H1 (cell line): ENCODE measurements around the gene LINC01488. TPM values are rescaled to one million over a fixed set of nuclear protein-coding genes. Genes with fewer than 3 reads are reported as not detected.

Source experiments
- CTCF ChIA-PET: fragments of 300-600 bp; sonication (Branson Sonifier 250); formaldehyde crosslinking; loops from one replicate; lab custom pipeline; 2021; ENCODE audit not compliant: partially characterized antibody; lab: Charles Lee
- POLR2A ChIA-PET: fragments of 300-600 bp; sonication (Branson Sonifier 250); formaldehyde crosslinking; loops from one replicate; lab custom pipeline; 2021; ENCODE audit warnings: inconsistent platforms; ENCODE audit not compliant: partially characterized antibody; lab: Charles Lee
- DNase-seq, 2 experiments: peaks; one replicate each; pipeline versions ENCODE4 v3.0.0 to v3.0.0-alpha.2; 2010 to 2022; ENCODE audit warnings: low spot score in 2 of 2, low read depth in 1 of 2, mixed read lengths in 1 of 2
- FAIRE-seq: peaks from 2 replicates; lab custom pipeline; 2011; peaks lifted over from hg19 to GRCh38; lab: Jason Lieb, UNC
- H2AFZ ChIP-seq: 2 replicates; pipeline ENCODE4 v1.8.1; 2012; ENCODE audit warnings: low read length, inconsistent platforms
- H2AK5ac ChIP-seq: 2 replicates; pipeline ENCODE4 v1.6.1; 2013; ENCODE audit warnings: low read depth, low read length
- H2BK120ac ChIP-seq: replicated peaks from 2 replicates; pipeline ENCODE3; 2013; ENCODE audit warnings: low read depth, low read length, inconsistent platforms
- H2BK12ac ChIP-seq: 2 replicates; pipeline ENCODE4 v1.6.1; 2013; ENCODE audit warnings: low read depth, low read length
- H2BK15ac ChIP-seq: 2 replicates; pipeline ENCODE4 v1.6.1; 2013; ENCODE audit warnings: low read length
- H2BK20ac ChIP-seq: 2 replicates; pipeline ENCODE4 v1.6.1; 2013; ENCODE audit warnings: low read length
- H2BK5ac ChIP-seq: 2 replicates; pipeline ENCODE4 v1.6.1; 2013; ENCODE audit warnings: low read depth, low read length
- H3K14ac ChIP-seq: 2 replicates; pipeline ENCODE4 v1.6.1; 2013; ENCODE audit warnings: inconsistent platforms; ENCODE audit not compliant: insufficient read length
- H3K18ac ChIP-seq: 2 replicates; pipeline ENCODE4 v1.6.1; 2013; ENCODE audit warnings: low read length; ENCODE audit errors: extremely low read depth
- H3K23ac ChIP-seq: 2 replicates; pipeline ENCODE4 v1.6.1; 2013; ENCODE audit warnings: inconsistent platforms; ENCODE audit not compliant: insufficient read length
- H3K23me2 ChIP-seq: 2 replicates; pipeline ENCODE4 v1.6.1; 2013; ENCODE audit warnings: low read depth, low read length
- H3K27ac ChIP-seq: 2 replicates; pipeline ENCODE4 v1.6.1; 2011; ENCODE audit warnings: low read depth, low read length, inconsistent platforms
- H3K27me3 ChIP-seq, 4 experiments: replicated peaks in 1 of 4; 1 replicate in 1 of 4; 2 replicates in 3 of 4; pipeline versions ENCODE4 v1.6.1 to v1.8.1; 2011 to 2013; ENCODE audit warnings: low read length in 3 of 4, mild to moderate bottlenecking in 3 of 4, inconsistent platforms in 2 of 4, mixed read lengths in 2 of 4, moderate library complexity in 1 of 4; ENCODE audit not compliant: control insufficient read depth in 3 of 4, insufficient read depth in 3 of 4; ENCODE audit errors: extremely low read depth in 1 of 4
- H3K36me3 ChIP-seq, 4 experiments: 2 replicates each; pipeline versions ENCODE4 v1.6.1 to v1.8.1; 2011 to 2013; ENCODE audit warnings: mild to moderate bottlenecking in 4 of 4, low read length in 3 of 4, moderate library complexity in 2 of 4, control low read depth in 1 of 4, inconsistent platforms in 1 of 4; ENCODE audit not compliant: insufficient read depth in 4 of 4, control insufficient read depth in 2 of 4
- H3K4ac ChIP-seq: replicated peaks from 2 replicates; pipeline ENCODE3; 2013; ENCODE audit warnings: low read length, low read depth, mixed read lengths, inconsistent platforms; ENCODE audit not compliant: insufficient read length
- H3K4me1 ChIP-seq, 4 experiments: replicated peaks in 1 of 4; 1 replicate in 1 of 4; 2 replicates in 3 of 4; pipeline versions ENCODE4 v1.6.1 to v1.8.1; 2011 to 2013; ENCODE audit warnings: low read length in 3 of 4, inconsistent platforms in 2 of 4, mixed read lengths in 1 of 4; ENCODE audit not compliant: insufficient read depth in 4 of 4, control insufficient read depth in 3 of 4
- H3K4me2 ChIP-seq, 2 experiments: 2 replicates each; pipeline versions ENCODE4 v1.6.1 to v1.8.1; 2011 to 2013; ENCODE audit warnings: low read depth in 2 of 2, low read length in 2 of 2, control low read depth in 1 of 2, inconsistent platforms in 1 of 2, mild to moderate bottlenecking in 1 of 2; ENCODE audit not compliant: insufficient read depth in 1 of 2
- H3K4me3 ChIP-seq, 4 experiments: fragments of 200-600, 300-600 bp in 1 of 4; sonication (generic), shearing (Covaris generic), sonication (Bioruptor Twin) in 1 of 4; 2 replicates each; pipeline versions ENCODE4 v1.5.1 to v1.8.1; 2011 to 2016; ENCODE audit warnings: low read length in 4 of 4, low read depth in 3 of 4, control low read depth in 2 of 4, inconsistent platforms in 2 of 4, mild to moderate bottlenecking in 2 of 4, mixed read lengths in 1 of 4, moderate library complexity in 1 of 4; ENCODE audit not compliant: insufficient read depth in 2 of 4; ENCODE audit errors: extremely low read depth in 1 of 4
- H3K56ac ChIP-seq: replicated peaks from 2 replicates; pipeline ENCODE3; 2013; ENCODE audit warnings: low read depth, mild to moderate bottlenecking, mixed read lengths, low read length, inconsistent platforms; ENCODE audit not compliant: insufficient read length
- H3K79me1 ChIP-seq: 2 replicates; pipeline ENCODE4 v1.6.1; 2013; ENCODE audit warnings: low read depth, low read length, control low read depth
- H3K79me2 ChIP-seq, 2 experiments: 2 replicates each; pipeline versions ENCODE4 v1.6.1 to v1.8.1; 2012 to 2013; ENCODE audit warnings: low read length in 2 of 2, mild to moderate bottlenecking in 2 of 2, inconsistent platforms in 1 of 2; ENCODE audit not compliant: insufficient read depth in 2 of 2, control insufficient read depth in 1 of 2
- H3K9ac ChIP-seq, 4 experiments: replicated peaks in 1 of 4; 1 replicate in 1 of 4; 2 replicates in 3 of 4; pipeline versions ENCODE4 v1.6.1 to v1.8.1; 2011 to 2013; ENCODE audit warnings: low read depth in 3 of 4, low read length in 3 of 4, control low read depth in 2 of 4, mild to moderate bottlenecking in 2 of 4, moderate library complexity in 2 of 4, inconsistent platforms in 1 of 4; ENCODE audit errors: extremely low read depth in 1 of 4
- H3K9me3 ChIP-seq, 2 experiments: 2 replicates each; pipeline versions ENCODE4 v1.6.1 to v1.8.1; 2012 to 2013; ENCODE audit warnings: mild to moderate bottlenecking in 2 of 2, moderate library complexity in 2 of 2, control low read depth in 1 of 2, inconsistent platforms in 1 of 2, low read depth in 1 of 2, low read length in 1 of 2, mixed read lengths in 1 of 2; ENCODE audit not compliant: insufficient read depth in 2 of 2
- H4K20me1 ChIP-seq, 2 experiments: replicated peaks in 1 of 2; 2 replicates each; pipeline versions ENCODE3 to v1.8.1; 2011 to 2013; ENCODE audit warnings: inconsistent platforms in 2 of 2, low read length in 2 of 2, mild to moderate bottlenecking in 1 of 2; ENCODE audit not compliant: insufficient read depth in 2 of 2, control insufficient read depth in 1 of 2
- H4K5ac ChIP-seq: 2 replicates; pipeline ENCODE4 v1.6.1; 2013; ENCODE audit warnings: low read length, low read depth, mixed read lengths, inconsistent platforms; ENCODE audit not compliant: insufficient read length
- H4K8ac ChIP-seq: 2 replicates; pipeline ENCODE4 v1.8.0; 2013; ENCODE audit warnings: mild to moderate bottlenecking, moderate library complexity, low read length, inconsistent platforms; ENCODE audit not compliant: insufficient read depth; ENCODE audit errors: extremely low read depth
- H4K91ac ChIP-seq: replicated peaks from 2 replicates; pipeline ENCODE3; 2013; ENCODE audit warnings: low read length, mixed read lengths, inconsistent platforms; ENCODE audit not compliant: insufficient read length
- HDAC2 ChIP-seq, 2 experiments: fragments of 300-600 bp in 1 of 2; sonication (generic) in 1 of 2; IDR thresholded peaks; 2 replicates each; pipeline ENCODE4 v1.6.1; 2011 to 2012; ENCODE audit warnings: low read depth in 2 of 2, low read length in 2 of 2, mild to moderate bottlenecking in 2 of 2, moderate library complexity in 2 of 2, borderline replicate concordance in 1 of 2, inconsistent platforms in 1 of 2
- HDAC6 ChIP-seq: IDR thresholded peaks from one replicate; pipeline ENCODE4 v1.7.1; 2012; ENCODE audit warnings: low read depth, mild to moderate bottlenecking, inconsistent platforms, low read length, moderate library complexity
- JUND ChIP-seq: IDR thresholded peaks from 2 replicates; pipeline ENCODE4 v1.6.1; 2011; ENCODE audit warnings: mild to moderate bottlenecking, improper control_type of control experiment, low read length
- KDM1A ChIP-seq: fragments of 200-600, 300-600 bp; sonication (generic); IDR thresholded peaks from 2 replicates; pipeline ENCODE4 v1.7.1; 2016; ENCODE audit warnings: mild to moderate bottlenecking, low read length, borderline replicate concordance
- POU5F1 ChIP-seq: IDR thresholded peaks from 2 replicates; pipeline ENCODE4 v1.6.1; 2011; ENCODE audit warnings: low read depth, mild to moderate bottlenecking, low read length, moderate library complexity
- whole genome bisulfite sequencing, 2 experiments: shearing (Covaris generic) in 1 of 2; methylation state at CpG; one replicate each; pipeline versions ENCODE4 v1.1.6 to v1.1.7; 2013 to 2015; ENCODE audit warnings: low lambda C conversion rate in 2 of 2, mixed read lengths in 2 of 2, inconsistent platforms in 1 of 2, low coverage in 1 of 2, missing lambda C conversion rate in 1 of 2; ENCODE audit not compliant: insufficient replicate concordance in 2 of 2, insufficient coverage in 1 of 2, insufficient read length in 1 of 2; ENCODE audit errors: extremely low coverage in 1 of 2, missing lambda C conversion rate in 1 of 2; 5-methylcytosine and 5-hydroxymethylcytosine counted together
- polyA plus RNA-seq, 7 experiments: library from polyadenylated mRNA; depleted of rRNA in 3 of 7; stranded (reverse) in 5 of 7; unstranded in 2 of 7; fragments of >200 nt in 5 of 7; fragments of 200-250 nt in 2 of 7; gene quantifications; 1 replicate in 5 of 7; 2 replicates in 1 of 7; 4 replicates in 1 of 7; pipeline versions ENCODE4 v1.2.1 to v1.2.3, GENCODE V29; 2011 to 2013; ENCODE audit warnings: missing spikeins in 2 of 7, mixed read lengths in 2 of 7
- total RNA-seq: library from RNA; stranded (reverse); fragmentation: NEBNext Ultra II Directional; extraction: Animal tissue kit (Norgen Biotek cat#: 25700); gene quantifications from 2 replicates; pipeline ENCODE4 v1.2.1, GENCODE V29; 2021

Gene LINC01488
- total and polyA plus RNA-seq, 2 of the 8 experiments (the other 6 are each of a cell fraction or from before 2014, with no cell fraction given), result not detected

- Histone ChIP-seq H3K14ac (no peak overlapping the region), H2BK15ac (no peak overlapping the region), H2AK5ac (0 out of 2 replicates have a peak overlapping the region, but pooled peaks have one; percentile 1), H3K4me2 (no peak overlapping the region), H4K8ac (no peak overlapping the region), H3K4ac (no peak overlapping the region), H3K4me3 (no peak overlapping the region), H3K9ac (no peak overlapping the region), H2AFZ (no peak overlapping the region), H3K36me3 (no peaks in the 10 kb centered on the region), H3K79me2 (no peaks in the 10 kb centered on the region), H3K18ac (no peak overlapping the region; the same call in 1 of the 2 replicates), H3K23ac (no peak overlapping the region), H2BK12ac (no peak overlapping the region), H3K9me3 (peaks cover 5 to 7% of the 10 kb centered on the region in 2 experiments; a peak in 3 of 4 replicates), H3K27me3 (no peaks in the 10 kb centered on the region), H2BK20ac (0 out of 2 replicates have a peak overlapping the region, but pooled peaks have one; percentile 73), H3K56ac (no peak overlapping the region), H4K91ac (no peak overlapping the region), H3K23me2 (no peaks in the 10 kb centered on the region), H2BK120ac (no peak overlapping the region), H3K27ac (no peak overlapping the region), H3K4me1 (peaks cover 0 to 3% (median 0%) of the 10 kb centered on the region in 4 experiments; a peak in 2 of 7 replicates), H4K5ac (no peak overlapping the region), H2BK5ac (no peak overlapping the region), H4K20me1 (no peaks in the 10 kb centered on the region), H3K79me1 (no peaks in the 10 kb centered on the region; the same call in 1 of the 2 replicates)
- 89% methylated on average over 1 of the region's 1 CpG; no CpG with 5 or more reads in 1 of the 2 experiments for WGBS, 2 experiments
- DNase-seq (no peak), FAIRE-seq (no peak)
- CTCF ChIA-PET, result interaction anchor here (0.6 to 1.2 kb wide), 3 partner anchors 15 to 64 kb away, joined by 3 read pairs; no protein-coding TSS in a partner anchor
- POLR2A ChIA-PET, result interaction anchor here (1.0 kb wide), 1 partner anchor 183 kb away, joined by 3 read pairs; no protein-coding TSS in a partner anchor
- TF ChIP-seq HDAC2 (IDR thresholded peaks at IDR 0.05; ENCODE audit: borderline replicate concordance in 1 of 2, low read depth in 2 of 2, low read length in 2 of 2) (no peak), POU5F1 (no peak), HDAC6 (no peak), JUND (no peak), KDM1A (no peak)
Measured at GRCh38 chr11:69460540-69461257, 20.8 kb upstream of the LINC01488 start.
